Transverse colon (tissue), 4 donors: ENCODE measurements around the gene PAQR7.

Experiments
- POLR2AphosphoS5 ChIP-seq, 3 donors: sonication (generic); formaldehyde crosslinking; IDR thresholded peaks; one replicate each; pipeline ENCODE4 v1.6.1; 2016; ENCODE audit warnings: antibody characterized with exemption in 3 of 3
- TF ChIP-seq, protein P1 (sequence below), 5 experiments: fragments of 200-600 bp in 3 of 5; fragments of 450-650 bp in 2 of 5; sonication (generic) in 3 of 5; IDR thresholded peaks; 1 replicate in 2 of 5; 2 replicates in 3 of 5; pipeline ENCODE4 v1.5.1; 2016 to 2017; ENCODE audit warnings: antibody characterized with exemption in 5 of 5, inconsistent platforms in 3 of 5, mild to moderate bottlenecking in 2 of 5, moderate library complexity in 1 of 5

DNA sequence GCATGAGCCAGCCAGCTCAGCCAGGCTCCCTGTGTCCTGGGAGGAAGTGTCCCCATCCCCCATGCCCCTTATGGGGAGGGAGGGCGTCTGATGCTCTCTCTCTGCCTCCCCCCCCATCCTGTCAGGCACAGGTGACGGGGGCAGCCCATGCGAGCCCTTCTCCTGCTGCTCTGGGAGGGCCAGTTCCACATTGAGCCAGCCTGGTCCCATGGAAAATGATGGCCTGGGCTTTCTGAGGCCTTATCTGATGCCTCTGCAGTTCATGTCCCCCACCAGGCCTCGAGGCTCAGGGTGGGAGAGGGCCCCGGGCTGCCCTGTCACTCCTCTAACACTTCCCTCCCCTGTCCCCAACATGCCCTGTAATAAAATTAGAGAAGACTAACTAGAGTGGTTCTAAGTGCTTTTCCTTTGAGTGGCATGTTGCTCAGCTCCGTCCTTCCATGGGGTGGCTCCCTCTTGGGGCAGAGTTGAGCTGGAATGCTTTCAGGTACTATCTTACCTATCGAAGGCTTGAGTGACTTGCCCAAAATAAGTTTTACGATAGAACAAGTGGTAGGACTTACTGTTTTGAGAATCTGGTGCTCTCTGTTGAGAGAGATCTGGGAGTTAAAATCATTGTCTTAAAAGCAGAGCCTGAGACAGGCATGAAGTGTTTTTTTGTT lies 57.5 kb downstream of the PAQR7 start:
- TF ChIP-seq, protein P1, sequence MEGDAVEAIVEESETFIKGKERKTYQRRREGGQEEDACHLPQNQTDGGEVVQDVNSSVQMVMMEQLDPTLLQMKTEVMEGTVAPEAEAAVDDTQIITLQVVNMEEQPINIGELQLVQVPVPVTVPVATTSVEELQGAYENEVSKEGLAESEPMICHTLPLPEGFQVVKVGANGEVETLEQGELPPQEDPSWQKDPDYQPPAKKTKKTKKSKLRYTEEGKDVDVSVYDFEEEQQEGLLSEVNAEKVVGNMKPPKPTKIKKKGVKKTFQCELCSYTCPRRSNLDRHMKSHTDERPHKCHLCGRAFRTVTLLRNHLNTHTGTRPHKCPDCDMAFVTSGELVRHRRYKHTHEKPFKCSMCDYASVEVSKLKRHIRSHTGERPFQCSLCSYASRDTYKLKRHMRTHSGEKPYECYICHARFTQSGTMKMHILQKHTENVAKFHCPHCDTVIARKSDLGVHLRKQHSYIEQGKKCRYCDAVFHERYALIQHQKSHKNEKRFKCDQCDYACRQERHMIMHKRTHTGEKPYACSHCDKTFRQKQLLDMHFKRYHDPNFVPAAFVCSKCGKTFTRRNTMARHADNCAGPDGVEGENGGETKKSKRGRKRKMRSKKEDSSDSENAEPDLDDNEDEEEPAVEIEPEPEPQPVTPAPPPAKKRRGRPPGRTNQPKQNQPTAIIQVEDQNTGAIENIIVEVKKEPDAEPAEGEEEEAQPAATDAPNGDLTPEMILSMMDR (IDR thresholded peaks at IDR 0.05), result peak in 1 of 5 experiments; percentile 22
- TF ChIP-seq POLR2AphosphoS5 (IDR thresholded peaks at IDR 0.05), result no peak
